ENCODE measurements around the gene USP33.

- TF ChIP-seq POLR2A (IDR thresholded peaks at IDR 0.05) (no peak), POLR2AphosphoS5 (IDR thresholded peaks at IDR 0.05) (no peak)
- TF ChIP-seq, protein P1, sequence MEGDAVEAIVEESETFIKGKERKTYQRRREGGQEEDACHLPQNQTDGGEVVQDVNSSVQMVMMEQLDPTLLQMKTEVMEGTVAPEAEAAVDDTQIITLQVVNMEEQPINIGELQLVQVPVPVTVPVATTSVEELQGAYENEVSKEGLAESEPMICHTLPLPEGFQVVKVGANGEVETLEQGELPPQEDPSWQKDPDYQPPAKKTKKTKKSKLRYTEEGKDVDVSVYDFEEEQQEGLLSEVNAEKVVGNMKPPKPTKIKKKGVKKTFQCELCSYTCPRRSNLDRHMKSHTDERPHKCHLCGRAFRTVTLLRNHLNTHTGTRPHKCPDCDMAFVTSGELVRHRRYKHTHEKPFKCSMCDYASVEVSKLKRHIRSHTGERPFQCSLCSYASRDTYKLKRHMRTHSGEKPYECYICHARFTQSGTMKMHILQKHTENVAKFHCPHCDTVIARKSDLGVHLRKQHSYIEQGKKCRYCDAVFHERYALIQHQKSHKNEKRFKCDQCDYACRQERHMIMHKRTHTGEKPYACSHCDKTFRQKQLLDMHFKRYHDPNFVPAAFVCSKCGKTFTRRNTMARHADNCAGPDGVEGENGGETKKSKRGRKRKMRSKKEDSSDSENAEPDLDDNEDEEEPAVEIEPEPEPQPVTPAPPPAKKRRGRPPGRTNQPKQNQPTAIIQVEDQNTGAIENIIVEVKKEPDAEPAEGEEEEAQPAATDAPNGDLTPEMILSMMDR (IDR thresholded peaks at IDR 0.05) = no peak
Observed at GRCh38 chr1:77803371-77803770, 43.7 kb upstream of the USP33 start.

All from suprapubic skin (tissue), 4 donors.